ENCODE results near the gene TSPAN18.

The TSPAN18 gene

DNA sequence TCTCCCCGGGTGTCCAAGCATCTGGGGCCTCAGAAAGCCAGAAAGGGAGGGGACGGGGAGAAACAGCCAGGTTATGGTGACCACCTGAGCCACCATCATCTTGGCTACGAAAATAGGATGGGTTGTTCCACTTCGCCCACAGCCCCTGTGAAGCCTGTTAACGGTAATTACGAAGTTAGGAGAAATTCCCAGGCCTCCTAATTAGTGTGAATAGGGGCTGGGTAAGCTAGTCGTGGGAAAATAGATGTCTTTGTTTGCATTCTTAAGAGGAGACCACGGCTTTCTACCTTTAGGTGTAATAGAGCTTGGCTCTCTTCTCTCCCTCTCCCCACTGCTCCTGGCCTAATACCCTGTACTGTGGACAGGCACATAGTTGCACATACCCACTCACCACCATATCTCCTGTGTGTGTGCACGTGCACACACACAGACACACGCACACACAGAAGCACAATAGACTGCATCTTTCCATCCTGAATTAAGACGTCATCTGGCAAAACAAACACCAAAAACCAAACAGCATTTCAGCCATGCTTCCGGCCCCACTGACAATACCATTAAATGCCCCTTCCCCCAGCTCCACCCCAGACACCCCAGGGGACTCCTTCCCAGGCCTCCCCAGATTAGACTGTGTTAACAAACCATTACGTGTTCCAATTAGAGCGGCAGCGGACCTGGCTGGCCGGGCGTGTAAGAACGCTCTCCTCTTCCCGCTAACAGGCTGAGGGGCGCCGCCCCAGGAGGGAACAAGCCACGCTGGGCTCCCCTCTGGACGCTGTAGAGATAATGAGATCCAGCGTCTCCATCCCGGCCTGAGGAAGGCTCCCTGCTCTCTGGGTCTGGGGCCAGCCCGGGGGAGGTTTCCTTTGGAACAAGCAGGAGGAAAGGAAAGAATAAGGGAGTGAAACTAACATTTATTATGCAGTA lies 151.1 kb downstream of the TSPAN18 start:
- no peaks in the 10 kb centered on the region for H3K4me1 ChIP-seq (ENCODE audit: control insufficient read depth, insufficient read depth, low read length)
- no peak overlapping the region for H3K4me3 ChIP-seq (ENCODE audit: low read depth, low read length)
- POLR2A ChIA-PET: no interaction called here
- H3K27ac ChIP-seq (ENCODE audit: extremely low read depth, low read depth, low read length): no peak overlapping the region
- H3K9me3 ChIP-seq (ENCODE audit: control insufficient read depth, insufficient read depth, low read depth, low read length): no peaks in the 10 kb centered on the region
- no peaks in the 10 kb centered on the region for H3K36me3 ChIP-seq (ENCODE audit: control insufficient read depth in 2 of 2, insufficient read depth in 1 of 2, low read length in 2 of 2)
- CTCF ChIA-PET: no interaction called here
- TF ChIP-seq GLI4 (tag by site-specific recombination; IDR thresholded peaks at IDR 0.05) (no peak), PRDM1 (tag by site-specific recombination; IDR thresholded peaks at IDR 0.05) (no peak), ZBTB20 (tag by site-specific recombination; IDR thresholded peaks at IDR 0.05) (peak; percentile 20; the same call in 1 of the 2 replicates), ZNF398 (tag by site-specific recombination; IDR thresholded peaks at IDR 0.05) (peak; percentile 77), ZBTB8A (tag by site-specific recombination; IDR thresholded peaks at IDR 0.05) (peak; percentile 82), KLF1 (tag by site-specific recombination; IDR thresholded peaks at IDR 0.05) (peak; percentile 53; the same call in 1 of the 2 replicates), ZNF776 (tag by site-specific recombination; IDR thresholded peaks at IDR 0.05; ENCODE audit: borderline replicate concordance) (no peak), GLIS2 (tag by site-specific recombination; IDR thresholded peaks at IDR 0.05) (peak; percentile 33), ZNF10 (tag by site-specific recombination; IDR thresholded peaks at IDR 0.05) (no peak), KLF17 (tag by site-specific recombination; IDR thresholded peaks at IDR 0.05) (peak; percentile 48; the same call in 1 of the 2 replicates), SP7 (tag by site-specific recombination; IDR thresholded peaks at IDR 0.05) (peak; percentile 32; the same call in 1 of the 2 replicates), ZNF585B (tag by site-specific recombination; IDR thresholded peaks at IDR 0.05) (no peak), ZNF837 (tag by site-specific recombination; IDR thresholded peaks at IDR 0.05) (no peak), ZIC2 (tag by site-specific recombination; IDR thresholded peaks at IDR 0.05) (peak; percentile 99), ZEB2 (tag by site-specific recombination; IDR thresholded peaks at IDR 0.05) (peak; percentile 62; the same call in 1 of the 2 replicates), OSR2 (tag by site-specific recombination; IDR thresholded peaks at IDR 0.05) (peak; percentile 47), ZNF2 (tag by site-specific recombination; IDR thresholded peaks at IDR 0.05) (no peak), ZNF521 (tag by site-specific recombination; IDR thresholded peaks at IDR 0.05) (no peak), ZFP69B (tag by site-specific recombination; IDR thresholded peaks at IDR 0.05) (peak; percentile 53; the same call in 1 of the 2 replicates), MZF1 (tag by site-specific recombination; IDR thresholded peaks at IDR 0.05; ENCODE audit: borderline replicate concordance) (no peak), ZNF423 (tag by site-specific recombination; IDR thresholded peaks at IDR 0.05) (0 out of 2 replicates have a peak, but pooled peaks have one; percentile 50), HOXA7 (CRISPR knock-in tag; IDR thresholded peaks at IDR 0.05; ENCODE audit: borderline replicate concordance) (no peak), GFI1B (tag by site-specific recombination; IDR thresholded peaks at IDR 0.05) (no peak)
- TF ChIP-seq, protein P1, sequence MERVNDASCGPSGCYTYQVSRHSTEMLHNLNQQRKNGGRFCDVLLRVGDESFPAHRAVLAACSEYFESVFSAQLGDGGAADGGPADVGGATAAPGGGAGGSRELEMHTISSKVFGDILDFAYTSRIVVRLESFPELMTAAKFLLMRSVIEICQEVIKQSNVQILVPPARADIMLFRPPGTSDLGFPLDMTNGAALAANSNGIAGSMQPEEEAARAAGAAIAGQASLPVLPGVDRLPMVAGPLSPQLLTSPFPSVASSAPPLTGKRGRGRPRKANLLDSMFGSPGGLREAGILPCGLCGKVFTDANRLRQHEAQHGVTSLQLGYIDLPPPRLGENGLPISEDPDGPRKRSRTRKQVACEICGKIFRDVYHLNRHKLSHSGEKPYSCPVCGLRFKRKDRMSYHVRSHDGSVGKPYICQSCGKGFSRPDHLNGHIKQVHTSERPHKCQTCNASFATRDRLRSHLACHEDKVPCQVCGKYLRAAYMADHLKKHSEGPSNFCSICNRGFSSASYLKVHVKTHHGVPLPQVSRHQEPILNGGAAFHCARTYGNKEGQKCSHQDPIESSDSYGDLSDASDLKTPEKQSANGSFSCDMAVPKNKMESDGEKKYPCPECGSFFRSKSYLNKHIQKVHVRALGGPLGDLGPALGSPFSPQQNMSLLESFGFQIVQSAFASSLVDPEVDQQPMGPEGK (tag by site-specific recombination; IDR thresholded peaks at IDR 0.05): peak; percentile 67
- TF ChIP-seq, protein P2, sequence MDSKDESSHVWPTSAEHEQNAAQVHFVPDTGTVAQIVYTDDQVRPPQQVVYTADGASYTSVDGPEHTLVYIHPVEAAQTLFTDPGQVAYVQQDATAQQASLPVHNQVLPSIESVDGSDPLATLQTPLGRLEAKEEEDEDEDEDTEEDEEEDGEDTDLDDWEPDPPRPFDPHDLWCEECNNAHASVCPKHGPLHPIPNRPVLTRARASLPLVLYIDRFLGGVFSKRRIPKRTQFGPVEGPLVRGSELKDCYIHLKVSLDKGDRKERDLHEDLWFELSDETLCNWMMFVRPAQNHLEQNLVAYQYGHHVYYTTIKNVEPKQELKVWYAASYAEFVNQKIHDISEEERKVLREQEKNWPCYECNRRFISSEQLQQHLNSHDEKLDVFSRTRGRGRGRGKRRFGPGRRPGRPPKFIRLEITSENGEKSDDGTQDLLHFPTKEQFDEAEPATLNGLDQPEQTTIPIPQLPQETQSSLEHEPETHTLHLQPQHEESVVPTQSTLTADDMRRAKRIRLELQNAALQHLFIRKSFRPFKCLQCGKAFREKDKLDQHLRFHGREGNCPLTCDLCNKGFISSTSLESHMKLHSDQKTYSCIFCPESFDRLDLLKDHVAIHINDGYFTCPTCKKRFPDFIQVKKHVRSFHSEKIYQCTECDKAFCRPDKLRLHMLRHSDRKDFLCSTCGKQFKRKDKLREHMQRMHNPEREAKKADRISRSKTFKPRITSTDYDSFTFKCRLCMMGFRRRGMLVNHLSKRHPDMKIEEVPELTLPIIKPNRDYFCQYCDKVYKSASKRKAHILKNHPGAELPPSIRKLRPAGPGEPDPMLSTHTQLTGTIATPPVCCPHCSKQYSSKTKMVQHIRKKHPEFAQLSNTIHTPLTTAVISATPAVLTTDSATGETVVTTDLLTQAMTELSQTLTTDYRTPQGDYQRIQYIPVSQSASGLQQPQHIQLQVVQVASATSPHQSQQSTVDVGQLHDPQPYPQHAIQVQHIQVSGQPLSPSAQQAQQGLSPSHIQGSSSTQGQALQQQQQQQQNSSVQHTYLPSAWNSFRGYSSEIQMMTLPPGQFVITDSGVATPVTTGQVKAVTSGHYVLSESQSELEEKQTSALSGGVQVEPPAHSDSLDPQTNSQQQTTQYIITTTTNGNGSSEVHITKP (tag by site-specific recombination; IDR thresholded peaks at IDR 0.05): peak; percentile 90
- TF ChIP-seq, protein P3, sequence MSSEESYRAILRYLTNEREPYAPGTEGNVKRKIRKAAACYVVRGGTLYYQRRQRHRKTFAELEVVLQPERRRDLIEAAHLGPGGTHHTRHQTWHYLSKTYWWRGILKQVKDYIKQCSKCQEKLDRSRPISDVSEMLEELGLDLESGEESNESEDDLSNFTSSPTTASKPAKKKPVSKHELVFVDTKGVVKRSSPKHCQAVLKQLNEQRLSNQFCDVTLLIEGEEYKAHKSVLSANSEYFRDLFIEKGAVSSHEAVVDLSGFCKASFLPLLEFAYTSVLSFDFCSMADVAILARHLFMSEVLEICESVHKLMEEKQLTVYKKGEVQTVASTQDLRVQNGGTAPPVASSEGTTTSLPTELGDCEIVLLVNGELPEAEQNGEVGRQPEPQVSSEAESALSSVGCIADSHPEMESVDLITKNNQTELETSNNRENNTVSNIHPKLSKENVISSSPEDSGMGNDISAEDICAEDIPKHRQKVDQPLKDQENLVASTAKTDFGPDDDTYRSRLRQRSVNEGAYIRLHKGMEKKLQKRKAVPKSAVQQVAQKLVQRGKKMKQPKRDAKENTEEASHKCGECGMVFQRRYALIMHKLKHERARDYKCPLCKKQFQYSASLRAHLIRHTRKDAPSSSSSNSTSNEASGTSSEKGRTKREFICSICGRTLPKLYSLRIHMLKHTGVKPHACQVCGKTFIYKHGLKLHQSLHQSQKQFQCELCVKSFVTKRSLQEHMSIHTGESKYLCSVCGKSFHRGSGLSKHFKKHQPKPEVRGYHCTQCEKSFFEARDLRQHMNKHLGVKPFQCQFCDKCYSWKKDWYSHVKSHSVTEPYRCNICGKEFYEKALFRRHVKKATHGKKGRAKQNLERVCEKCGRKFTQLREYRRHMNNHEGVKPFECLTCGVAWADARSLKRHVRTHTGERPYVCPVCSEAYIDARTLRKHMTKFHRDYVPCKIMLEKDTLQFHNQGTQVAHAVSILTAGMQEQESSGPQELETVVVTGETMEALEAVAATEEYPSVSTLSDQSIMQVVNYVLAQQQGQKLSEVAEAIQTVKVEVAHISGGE (tag by site-specific recombination; conservative IDR thresholded peaks at IDR 0.05; ENCODE audit: low read depth): no peak
